ENCODE data around the gene MAP7D1. TPM values are rescaled to one million over a fixed set of nuclear protein-coding genes. Genes with fewer than 3 reads are reported as not detected.

Gene MAP7D1
- total and polyA plus RNA-seq, 2 of the 13 experiments (the other 11 are each of a cell fraction or from before 2014, with no cell fraction given) = 5.6 to 7.2 TPM

DNA sequence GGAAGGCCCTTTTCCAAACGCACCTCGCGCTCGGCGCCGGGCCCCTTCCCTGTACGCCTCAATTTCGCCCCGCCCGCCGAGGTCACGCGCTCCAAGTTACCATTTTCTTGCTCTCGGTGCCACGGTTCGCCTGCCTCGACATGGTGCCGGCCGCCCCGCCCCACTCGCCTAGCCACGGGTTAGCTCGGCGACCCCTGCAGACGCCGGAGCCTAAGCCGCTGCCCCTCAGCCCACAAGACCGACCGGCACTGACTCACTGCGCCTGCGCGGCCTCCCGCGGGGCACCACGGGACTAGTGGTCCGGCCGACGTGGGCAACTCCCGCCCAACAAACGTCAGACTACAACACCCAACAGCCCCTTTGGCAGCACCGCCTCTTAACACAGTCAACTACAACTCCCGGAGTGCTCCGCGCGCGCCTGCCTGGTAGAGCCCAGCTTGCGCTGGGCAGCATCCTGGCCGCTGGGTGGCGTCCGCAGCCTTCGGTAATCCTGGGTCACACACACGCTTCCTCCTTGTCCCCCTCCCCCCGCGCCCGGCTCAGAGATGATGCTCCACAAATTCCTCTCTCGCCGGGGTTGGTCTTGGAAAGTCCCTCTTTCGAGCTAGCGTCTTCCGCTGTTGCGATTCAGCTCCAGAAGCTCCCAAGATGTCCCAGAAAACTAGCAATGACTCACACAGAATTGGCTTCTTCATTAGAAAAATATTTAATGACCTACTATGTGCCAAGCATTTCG, 6.6 kb upstream of the MAP7D1 start, which contains the start of gene TRAPPC3 (continued):
- TF ChIP-seq ESRRA (CRISPR knock-in tag; IDR thresholded peaks at IDR 0.05; ENCODE audit: low read depth) (peak; percentile 42; the same call in 1 of the 2 replicates), ZNF333 (CRISPR knock-in tag; IDR thresholded peaks at IDR 0.05; ENCODE audit: borderline replicate concordance) (0 out of 2 replicates have a peak, but pooled peaks have one; percentile 14), WIZ (CRISPR knock-in tag; IDR thresholded peaks at IDR 0.05) (0 out of 2 replicates have a peak, but pooled peaks have one; percentile 72), ZNF383 (CRISPR knock-in tag; IDR thresholded peaks at IDR 0.05; ENCODE audit: borderline replicate concordance) (no peak; the same call in none of the 2 replicates), NFKB2 (CRISPR knock-in tag; IDR thresholded peaks at IDR 0.05; ENCODE audit: borderline replicate concordance) (no peak; the same call in 1 of the 2 replicates), SAFB2 (CRISPR knock-in tag; IDR thresholded peaks at IDR 0.05; ENCODE audit: borderline replicate concordance, low read depth) (peak; percentile 79; the same call in 1 of the 2 replicates), RFXAP (CRISPR knock-in tag; IDR thresholded peaks at IDR 0.05; ENCODE audit: borderline replicate concordance) (no peak), MXI1 (IDR thresholded peaks at IDR 0.05; ENCODE audit: borderline replicate concordance, low read depth, low read length) (peak; percentile 85; the same call in 2 of the 3 replicates), CBX5 (CRISPR knock-in tag; IDR thresholded peaks at IDR 0.05; ENCODE audit: borderline replicate concordance) (no peak), CHD4 (IDR thresholded peaks at IDR 0.05; ENCODE audit: borderline replicate concordance, low read length) (no peak), ZNF788 (CRISPR knock-in tag; IDR thresholded peaks at IDR 0.05; ENCODE audit: borderline replicate concordance) (peak; percentile 90; the same call in 1 of the 2 replicates), ZNF761 (CRISPR knock-in tag; conservative IDR thresholded peaks at IDR 0.05) (peak; percentile 92), RAD51 (IDR thresholded peaks at IDR 0.05; ENCODE audit: borderline replicate concordance) (no peak), ZNF296 (CRISPR knock-in tag; conservative IDR thresholded peaks at IDR 0.05) (no peak), HCFC1 (IDR thresholded peaks at IDR 0.05; ENCODE audit: low read depth, low read length) (peak; percentile 99)
- TF ChIP-seq, protein P1, sequence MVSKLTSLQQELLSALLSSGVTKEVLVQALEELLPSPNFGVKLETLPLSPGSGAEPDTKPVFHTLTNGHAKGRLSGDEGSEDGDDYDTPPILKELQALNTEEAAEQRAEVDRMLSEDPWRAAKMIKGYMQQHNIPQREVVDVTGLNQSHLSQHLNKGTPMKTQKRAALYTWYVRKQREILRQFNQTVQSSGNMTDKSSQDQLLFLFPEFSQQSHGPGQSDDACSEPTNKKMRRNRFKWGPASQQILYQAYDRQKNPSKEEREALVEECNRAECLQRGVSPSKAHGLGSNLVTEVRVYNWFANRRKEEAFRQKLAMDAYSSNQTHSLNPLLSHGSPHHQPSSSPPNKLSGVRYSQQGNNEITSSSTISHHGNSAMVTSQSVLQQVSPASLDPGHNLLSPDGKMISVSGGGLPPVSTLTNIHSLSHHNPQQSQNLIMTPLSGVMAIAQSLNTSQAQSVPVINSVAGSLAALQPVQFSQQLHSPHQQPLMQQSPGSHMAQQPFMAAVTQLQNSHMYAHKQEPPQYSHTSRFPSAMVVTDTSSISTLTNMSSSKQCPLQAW (CRISPR knock-in tag; IDR thresholded peaks at IDR 0.05) = peak; percentile 93
- TF ChIP-seq, protein P2, sequence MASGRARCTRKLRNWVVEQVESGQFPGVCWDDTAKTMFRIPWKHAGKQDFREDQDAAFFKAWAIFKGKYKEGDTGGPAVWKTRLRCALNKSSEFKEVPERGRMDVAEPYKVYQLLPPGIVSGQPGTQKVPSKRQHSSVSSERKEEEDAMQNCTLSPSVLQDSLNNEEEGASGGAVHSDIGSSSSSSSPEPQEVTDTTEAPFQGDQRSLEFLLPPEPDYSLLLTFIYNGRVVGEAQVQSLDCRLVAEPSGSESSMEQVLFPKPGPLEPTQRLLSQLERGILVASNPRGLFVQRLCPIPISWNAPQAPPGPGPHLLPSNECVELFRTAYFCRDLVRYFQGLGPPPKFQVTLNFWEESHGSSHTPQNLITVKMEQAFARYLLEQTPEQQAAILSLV (CRISPR knock-in tag; IDR thresholded peaks at IDR 0.05; ENCODE audit: borderline replicate concordance) = peak; percentile 91; the same call in 1 of the 2 replicates
- TF ChIP-seq, protein P3, sequence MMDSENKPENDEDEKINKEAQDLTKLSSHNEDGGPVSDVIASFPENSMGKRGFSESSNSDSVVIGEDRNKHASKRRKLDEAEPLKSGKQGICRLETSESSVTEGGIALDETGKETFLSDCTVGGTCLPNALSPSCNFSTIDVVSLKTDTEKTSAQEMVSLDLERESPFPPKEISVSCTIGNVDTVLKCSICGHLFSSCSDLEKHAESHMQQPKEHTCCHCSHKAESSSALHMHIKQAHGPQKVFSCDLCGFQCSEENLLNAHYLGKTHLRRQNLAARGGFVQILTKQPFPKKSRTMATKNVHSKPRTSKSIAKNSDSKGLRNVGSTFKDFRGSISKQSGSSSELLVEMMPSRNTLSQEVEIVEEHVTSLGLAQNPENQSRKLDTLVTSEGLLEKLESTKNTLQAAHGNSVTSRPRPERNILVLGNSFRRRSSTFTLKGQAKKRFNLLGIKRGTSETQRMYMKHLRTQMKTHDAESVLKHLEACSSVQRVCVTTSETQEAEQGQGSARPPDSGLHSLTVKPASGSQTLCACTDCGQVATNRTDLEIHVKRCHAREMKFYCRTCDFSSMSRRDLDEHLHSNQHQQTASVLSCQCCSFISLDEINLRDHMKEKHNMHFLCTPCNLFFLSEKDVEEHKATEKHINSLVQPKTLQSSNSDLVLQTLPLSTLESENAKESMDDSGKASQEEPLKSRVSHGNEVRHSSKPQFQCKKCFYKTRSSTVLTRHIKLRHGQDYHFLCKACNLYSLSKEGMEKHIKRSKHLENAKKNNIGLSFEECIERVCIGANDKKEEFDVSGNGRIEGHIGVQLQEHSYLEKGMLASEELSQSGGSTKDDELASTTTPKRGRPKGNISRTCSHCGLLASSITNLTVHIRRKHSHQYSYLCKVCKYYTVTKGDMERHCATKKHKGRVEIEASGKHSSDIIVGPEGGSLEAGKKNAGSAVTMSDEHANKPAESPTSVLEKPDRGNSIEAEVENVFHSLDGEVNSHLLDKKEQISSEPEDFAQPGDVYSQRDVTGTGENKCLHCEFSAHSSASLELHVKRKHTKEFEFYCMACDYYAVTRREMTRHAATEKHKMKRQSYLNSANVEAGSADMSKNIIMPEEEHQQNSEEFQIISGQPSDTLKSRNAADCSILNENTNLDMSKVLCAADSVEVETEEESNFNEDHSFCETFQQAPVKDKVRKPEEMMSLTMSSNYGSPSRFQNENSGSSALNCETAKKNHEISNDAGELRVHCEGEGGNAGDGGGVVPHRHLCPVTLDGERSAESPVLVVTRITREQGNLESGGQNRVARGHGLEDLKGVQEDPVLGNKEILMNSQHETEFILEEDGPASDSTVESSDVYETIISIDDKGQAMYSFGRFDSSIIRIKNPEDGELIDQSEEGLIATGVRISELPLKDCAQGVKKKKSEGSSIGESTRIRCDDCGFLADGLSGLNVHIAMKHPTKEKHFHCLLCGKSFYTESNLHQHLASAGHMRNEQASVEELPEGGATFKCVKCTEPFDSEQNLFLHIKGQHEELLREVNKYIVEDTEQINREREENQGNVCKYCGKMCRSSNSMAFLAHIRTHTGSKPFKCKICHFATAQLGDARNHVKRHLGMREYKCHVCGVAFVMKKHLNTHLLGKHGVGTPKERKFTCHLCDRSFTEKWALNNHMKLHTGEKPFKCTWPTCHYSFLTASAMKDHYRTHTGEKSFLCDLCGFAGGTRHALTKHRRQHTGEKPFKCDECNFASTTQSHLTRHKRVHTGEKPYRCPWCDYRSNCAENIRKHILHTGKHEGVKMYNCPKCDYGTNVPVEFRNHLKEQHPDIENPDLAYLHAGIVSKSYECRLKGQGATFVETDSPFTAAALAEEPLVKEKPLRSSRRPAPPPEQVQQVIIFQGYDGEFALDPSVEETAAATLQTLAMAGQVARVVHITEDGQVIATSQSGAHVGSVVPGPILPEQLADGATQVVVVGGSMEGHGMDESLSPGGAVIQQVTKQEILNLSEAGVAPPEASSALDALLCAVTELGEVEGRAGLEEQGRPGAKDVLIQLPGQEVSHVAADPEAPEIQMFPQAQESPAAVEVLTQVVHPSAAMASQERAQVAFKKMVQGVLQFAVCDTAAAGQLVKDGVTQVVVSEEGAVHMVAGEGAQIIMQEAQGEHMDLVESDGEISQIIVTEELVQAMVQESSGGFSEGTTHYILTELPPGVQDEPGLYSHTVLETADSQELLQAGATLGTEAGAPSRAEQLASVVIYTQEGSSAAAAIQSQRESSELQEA (CRISPR knock-in tag; IDR thresholded peaks at IDR 0.05; ENCODE audit: not compliant biosample characterization) = peak; percentile 78
